ENCODE results near the gene PSMD11.
A peak's percentile ranks its signal among the peaks of the same experiment; 100 is the strongest.

The PSMD11 gene

GRCh38 chr17:32470405-32471167 is 26.3 kb downstream of the PSMD11 start:
- DNase-seq, result no peak

GRCh38 chr17:32471652-32472051 is 27.3 kb downstream of the PSMD11 start:
- DNase-seq, result no peak

GRCh38 chr17:32475258-32475657 is 30.9 kb downstream of the PSMD11 start:
- no peak for DNase-seq

DNA sequence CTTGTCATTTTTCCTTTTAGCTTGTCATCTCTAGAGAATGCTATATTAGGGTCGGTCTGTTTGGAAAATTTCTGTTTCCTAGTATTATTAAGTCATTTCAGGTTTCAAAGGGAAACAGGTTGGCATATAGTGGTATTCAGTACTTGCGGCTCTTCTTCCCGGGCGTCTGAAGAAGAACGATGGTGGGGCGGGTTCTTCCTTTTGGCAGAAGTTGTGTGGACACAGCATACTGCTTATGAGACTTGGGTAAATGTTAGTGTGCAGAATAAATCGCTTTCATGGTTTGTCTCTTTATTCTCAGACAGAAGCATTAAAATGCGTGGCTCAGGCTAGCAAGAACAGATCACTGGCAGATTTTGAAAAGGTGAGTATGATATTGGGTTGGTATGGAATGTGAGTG is 32.9 kb downstream of the PSMD11 start:
- DNase-seq, result no peak

GRCh38 chr17:32479074-32479617 is 34.8 kb downstream of the PSMD11 start:
- DNase-seq, result no peak

GRCh38 chr17:32481193-32481592 is 36.9 kb downstream of the PSMD11 start:
- DNase-seq, result no peak

GRCh38 chr17:32482568-32483320 is 38.4 kb downstream of the PSMD11 start:
- DNase-seq, result no peak

GRCh38 chr17:32483451-32484019 is 39.2 kb downstream of the PSMD11 start:
- DNase-seq, result peak; percentile 54

DNA sequence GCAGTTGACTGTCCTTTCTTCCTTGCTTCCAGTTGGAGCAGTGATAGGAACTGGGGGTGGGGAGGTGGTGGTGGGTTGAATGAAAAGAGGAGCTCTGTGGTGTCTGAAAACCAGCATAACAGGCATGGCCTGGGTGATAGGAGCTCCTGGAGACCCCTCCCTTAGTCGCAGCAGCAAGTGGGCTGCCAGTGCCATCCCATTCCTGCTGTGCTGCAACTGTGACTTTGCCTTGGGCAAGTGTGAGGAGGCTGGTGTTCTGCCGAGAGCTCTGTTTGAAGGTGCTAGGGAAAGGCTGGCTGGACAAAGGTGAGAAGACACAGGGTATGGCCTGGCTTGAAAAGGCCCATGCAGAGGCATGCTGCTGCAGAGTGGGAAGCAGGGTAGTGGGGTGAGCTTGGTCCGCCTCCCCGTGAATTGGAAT is 39.7 kb downstream of the PSMD11 start:
- no peak for DNase-seq

DNA sequence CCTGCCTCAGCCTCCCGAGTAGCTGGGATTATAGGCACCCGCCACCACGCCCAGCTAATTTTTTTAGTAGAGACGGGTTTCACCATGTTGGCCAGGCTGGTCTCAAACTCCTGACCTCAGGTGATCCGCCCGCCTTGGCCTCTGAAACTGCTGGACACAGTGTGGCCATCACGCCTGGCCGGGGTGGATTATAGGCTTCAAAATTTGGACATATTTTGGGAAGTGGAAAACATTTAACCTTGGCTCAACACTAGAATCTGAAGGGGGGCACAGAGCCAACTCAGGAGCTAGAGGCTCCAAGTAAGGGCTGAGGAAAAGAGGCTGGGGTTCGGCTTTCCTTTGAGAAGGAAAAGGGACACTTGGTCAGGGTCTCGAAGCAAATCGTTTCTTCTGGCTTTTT is 40.3 kb downstream of the PSMD11 start:
- DNase-seq, result no peak

DNA sequence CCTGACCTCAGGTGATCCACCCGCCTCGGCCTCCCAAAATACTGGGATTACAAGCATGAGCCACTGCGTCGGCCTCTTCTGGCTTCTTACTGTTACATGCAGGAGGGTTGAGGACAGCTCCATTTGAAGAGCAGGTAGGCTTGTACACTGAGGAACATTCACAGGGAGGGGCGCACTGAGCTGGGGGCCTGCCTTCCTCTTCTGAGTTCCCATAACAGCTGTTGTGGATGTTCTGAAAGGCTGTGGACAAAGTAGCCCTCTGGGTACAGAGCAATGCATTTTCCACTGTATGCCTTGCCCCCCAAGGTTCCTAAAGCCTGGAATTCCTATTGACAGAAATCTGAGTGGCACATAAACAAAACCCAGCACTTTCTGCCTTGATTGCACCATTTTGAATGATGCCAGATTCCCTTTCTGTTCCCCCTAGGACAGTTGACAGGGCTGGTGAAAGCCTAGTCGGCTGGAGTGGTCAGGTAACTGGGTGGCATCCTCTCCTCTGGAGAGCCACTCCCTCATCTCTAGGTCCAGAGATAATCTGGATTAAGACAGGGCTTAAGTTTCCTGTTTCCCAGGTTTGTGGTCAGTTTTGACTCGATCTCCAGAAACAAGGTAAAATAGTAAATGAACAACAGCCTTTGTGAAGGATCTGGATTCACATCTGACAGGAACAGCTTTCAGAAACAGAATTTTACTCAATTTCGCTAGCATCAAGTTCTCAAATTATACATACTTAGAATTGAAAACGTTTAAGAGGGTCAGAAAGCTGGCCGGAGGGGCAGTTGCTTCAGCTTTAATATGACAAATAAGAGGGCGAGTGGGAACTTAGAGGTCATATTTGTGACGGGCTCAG is 41.2 kb downstream of the PSMD11 start:
- DNase-seq, result no peak

DNA sequence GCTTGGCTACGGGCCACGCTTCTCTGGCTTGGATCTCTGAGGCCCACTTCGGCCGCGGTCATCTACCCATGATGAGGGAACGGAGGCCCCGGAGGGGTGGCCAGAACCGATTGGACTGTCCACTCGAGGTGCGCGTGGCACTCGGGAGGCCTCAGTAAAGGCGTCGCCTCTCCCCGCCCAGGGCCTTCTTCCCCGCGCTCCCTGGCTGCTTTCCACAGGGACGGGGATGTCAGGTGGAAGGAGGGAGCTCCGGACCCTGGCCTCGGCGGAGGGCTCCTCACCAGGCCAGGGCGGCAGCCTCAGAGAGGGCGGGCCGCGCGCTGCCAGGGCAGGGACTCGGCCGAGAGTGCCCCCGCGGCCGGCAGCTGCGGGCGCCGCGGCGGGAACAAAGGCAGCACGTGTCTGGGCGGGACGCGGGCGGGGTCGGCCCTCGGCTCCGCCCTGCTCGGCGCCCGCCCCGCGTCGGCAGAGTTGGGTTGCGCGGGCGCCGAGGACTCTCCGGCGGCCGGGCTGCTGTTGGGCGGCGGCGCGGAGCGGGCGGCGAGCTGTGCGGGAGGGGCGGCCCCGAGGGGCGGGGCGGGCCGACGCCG is 41.9 kb downstream of the PSMD11 start:
- peak; percentile 79 for DNase-seq

GRCh38 chr17:32486701-32487472 is 42.6 kb downstream of the PSMD11 start, which contains the start of gene CDK5R1:
Gene CDK5R1 (plus strand): TSS chr17:32486993. CDS start chr17:32487621, 628 bp downstream.
- peak; percentile 82 for DNase-seq

- DNase-seq, result peak; percentile 37
Observed at GRCh38 chr17:32487473-32488176, 43.3 kb downstream of the PSMD11 start.

- DNase-seq, result no peak
Observed at GRCh38 chr17:32488177-32488542, 43.9 kb downstream of the PSMD11 start.

GRCh38 chr17:32488604-32489180 is 44.4 kb downstream of the PSMD11 start:
- no peak for DNase-seq

DNA sequence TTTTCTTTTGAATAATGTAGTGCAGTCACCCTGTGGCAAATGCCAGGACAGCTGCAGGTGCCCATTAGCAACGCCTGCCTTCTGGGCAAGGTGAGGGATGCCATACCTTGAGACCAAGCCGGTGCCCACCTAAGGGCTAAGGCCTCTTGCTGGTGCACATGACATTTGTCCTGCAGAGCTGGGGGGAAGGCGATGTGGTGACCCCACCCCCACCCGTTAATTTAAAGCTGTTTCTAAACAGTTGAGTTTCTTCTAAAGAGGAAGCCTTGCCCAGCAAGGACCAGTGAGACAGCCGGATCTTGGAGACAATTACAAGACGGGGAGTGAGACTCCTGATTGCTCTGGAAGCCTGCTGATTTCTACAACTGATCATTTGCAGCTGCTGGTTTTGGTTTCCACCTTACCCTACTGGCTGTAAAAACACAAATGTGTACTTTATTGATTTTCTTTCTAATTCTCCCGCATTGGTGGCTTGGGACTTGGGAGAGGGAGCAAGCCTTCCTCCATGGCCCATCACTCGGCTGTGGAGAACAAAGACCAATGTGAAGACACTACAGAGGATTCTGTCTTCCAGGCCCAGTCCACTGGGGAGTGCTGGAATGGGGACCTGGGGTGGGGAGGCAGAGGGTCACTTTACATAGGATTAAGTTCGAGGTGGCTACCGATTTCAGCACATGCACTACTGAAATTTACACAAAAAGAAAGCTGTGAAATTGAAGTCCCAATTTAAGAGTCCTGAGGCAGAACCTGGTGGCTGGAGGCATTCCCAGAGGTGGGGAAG is 45.2 kb downstream of the PSMD11 start:
- no peak for DNase-seq

GRCh38 chr17:32490101-32490482 is 45.8 kb downstream of the PSMD11 start:
- peak; percentile 35 for DNase-seq
